Activated gamma-delta T cell (primary cell): ENCODE data around the gene FTSJ1.
"Not testable (repeated sequence)": the region's sequence is repeated elsewhere in the genome, so short reads cannot be mapped to it uniquely, and the experiment has no call there.

Source experiments
- DNase-seq: peaks from one replicate; lab custom pipeline; 2025; lab: John Stamatoyannopoulos, UW

Gene FTSJ1

DNA sequence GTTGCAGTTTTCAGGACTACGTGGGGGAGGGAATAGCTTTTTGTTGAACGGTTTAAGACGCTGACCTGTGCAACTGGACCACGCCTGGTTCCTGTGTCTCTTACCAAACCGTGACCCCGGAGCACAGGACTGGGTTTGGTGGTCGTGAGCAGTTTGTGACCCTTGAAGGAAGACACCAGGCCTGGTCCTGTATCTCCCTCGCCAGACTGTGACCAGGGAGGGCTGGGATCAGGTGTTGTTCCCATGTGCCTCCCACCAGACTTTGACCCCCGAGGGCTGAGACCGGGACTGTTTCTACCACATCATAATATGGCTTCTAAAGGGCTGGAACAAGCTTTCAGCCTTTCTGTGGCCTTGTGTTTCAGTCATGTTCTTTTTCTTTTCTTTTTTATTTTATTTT lies 46.3 kb downstream of the FTSJ1 start:
- no peak for DNase-seq

DNA sequence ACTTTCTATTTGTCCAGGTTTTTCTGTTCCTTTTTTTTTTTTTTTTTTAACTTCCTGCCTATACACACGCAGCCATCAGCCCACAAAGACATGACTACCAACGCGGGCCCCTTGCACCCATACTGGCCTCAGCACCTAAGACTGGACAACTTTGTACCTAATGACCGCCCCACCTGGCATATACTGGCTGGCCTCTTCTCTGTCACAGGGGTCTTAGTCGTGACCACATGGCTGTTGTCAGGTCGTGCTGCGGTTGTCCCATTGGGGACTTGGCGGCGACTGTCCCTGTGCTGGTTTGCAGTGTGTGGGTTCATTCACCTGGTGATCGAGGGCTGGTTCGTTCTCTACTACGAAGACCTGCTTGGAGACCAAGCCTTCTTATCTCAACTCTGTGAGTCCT lies 47.7 kb downstream of the FTSJ1 start:
- DNase-seq = no peak

DNA sequence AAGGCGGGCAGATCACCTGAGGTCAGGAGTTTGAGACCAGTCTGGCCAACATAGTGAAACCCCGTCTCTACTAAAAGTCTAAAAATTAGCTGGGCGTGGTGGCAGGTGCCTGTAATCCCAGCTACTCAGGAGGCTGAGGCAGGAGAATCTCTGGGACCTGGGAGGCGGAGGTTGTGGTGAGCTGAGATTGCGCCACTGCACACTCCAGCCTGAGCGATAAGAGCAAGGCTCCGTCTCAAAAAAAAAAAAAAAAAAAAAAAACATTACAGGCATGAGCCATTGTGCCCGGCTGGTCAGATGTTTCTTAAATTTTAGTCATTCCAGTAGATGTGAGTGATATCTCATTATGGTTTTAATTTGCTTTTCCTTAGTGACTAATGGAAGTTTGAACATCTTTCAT lies 49.9 kb downstream of the FTSJ1 start:
- not testable (repeated sequence) for DNase-seq

DNA sequence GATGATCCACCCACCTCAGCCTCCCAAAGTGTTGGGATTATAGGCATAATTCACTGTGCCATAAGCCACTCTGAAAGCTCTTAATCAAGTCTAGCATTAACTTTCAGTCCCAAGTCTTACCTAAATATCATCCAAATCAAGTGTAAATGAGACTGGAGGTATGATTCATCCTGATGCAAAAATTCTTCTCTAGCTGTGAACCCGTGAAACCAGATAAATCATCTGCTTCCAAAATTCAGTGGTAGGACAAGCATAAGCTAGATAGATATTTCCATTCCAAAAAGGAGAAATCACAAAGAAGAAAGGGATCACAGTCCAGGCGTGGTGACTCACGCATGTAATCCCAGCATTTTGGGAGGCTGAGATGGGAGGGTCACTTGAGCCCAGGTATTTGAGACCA lies 54.7 kb downstream of the FTSJ1 start:
- DNase-seq = no peak

DNA sequence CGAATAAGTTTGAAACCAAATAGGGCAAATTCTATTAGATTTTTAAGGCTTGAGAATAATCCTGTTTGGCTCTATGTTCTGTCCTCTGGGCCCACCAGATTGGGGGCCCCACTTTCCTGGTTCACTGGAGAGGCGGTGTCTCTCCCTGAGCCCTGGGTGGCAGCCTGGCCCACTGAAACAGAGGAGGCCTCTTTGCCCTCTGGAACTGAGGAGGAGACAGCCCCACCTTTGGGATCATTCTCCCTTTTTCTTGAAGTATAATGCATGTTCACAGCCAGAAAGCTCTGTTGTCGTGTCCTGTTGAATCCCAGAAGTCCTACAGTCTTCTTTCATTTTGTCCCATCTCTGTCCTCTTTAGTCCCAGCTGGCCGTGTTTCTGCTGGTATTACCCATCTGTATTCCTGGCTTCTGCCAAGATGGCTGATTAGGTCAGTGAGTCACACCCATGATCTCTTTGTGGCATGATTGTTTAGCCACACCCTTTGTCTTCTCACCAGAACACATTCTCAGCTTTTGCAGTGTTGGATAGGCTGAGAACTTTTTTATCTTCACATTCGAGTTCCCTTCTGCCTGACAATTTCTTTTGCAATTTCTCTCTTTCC lies 55.5 kb downstream of the FTSJ1 start:
- DNase-seq = no peak

GRCh38 chrX:48532161-48532560 lies 56.2 kb downstream of the FTSJ1 start:
- no peak for DNase-seq

DNA sequence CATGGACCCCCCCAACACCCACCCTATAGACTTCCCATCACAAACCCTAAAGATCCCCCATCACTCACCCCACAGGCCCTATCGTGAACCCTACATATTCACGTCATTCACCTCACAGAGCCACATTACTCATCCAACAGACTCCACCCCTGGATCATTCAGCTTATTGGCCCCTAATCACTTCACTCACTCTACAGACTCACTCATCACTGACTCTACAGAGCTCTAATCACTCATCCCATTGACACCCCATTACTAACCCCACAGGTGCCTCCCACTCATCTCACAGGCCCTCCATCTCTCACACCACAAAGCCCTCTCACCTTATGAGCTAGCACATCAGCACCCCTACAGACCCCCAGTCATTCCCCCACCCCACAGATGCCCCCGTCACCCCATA lies 57.2 kb downstream of the FTSJ1 start:
- DNase-seq = no peak
